NCI-H1105 (cell line): Measurements from ENCODE around the gene PMFBP1.
"Not testable (repeated sequence)": the region's sequence is repeated elsewhere in the genome, so short reads cannot be mapped to it uniquely, and the experiment has no call there.

Experiments used
- DNase-seq: peaks from one replicate; lab custom pipeline; 2025; lab: John Stamatoyannopoulos, UW

Gene PMFBP1

GRCh38 chr16:72105978-72106377 is 66.0 kb downstream of the PMFBP1 start:
- no peak for DNase-seq

DNA sequence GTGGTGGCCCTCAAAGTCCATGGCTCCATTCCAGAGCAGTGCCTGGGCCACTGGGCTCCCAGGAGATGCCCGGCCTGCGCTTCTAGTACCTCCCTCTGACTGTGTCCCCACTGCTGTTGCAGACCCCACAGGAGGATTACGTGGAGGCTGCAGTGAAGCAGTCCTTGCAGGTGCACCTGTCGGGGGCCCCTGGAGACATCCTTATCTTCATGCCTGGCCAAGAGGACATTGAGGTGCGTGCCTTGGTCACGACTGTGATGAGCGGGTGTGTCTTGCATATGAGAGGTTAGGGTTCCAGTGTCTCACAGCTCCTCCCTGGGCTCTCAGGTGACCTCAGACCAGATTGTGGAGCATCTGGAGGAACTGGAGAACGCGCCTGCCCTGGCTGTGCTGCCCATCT is 67.0 kb downstream of the PMFBP1 start:
- DNase-seq = no peak

- no peak for DNase-seq
These were observed 70.8 kb downstream of the PMFBP1 start for GRCh38 chr16:72101195-72101594.

GRCh38 chr16:72099377-72099818 is 72.6 kb downstream of the PMFBP1 start:
- DNase-seq = peak; percentile 2

- DNase-seq = no peak
These were observed 73.0 kb downstream of the PMFBP1 start for GRCh38 chr16:72098936-72099335.

DNA sequence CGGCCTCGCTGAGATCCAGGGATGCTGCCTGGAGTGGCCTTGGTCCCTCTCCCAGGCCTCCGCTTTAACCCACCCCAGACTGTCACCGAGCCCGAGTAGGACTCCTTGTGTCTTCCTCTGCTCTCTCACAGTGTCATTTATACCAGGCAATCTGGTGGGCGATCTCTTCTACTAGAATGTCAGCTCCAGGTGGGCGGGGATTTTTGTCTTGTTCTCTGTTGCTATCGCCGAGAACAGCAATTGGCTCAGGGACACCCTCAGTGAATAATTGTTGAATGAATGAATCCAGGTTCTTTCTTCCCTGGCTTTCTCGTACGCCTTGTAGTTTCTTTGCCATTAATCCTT is 77.7 kb downstream of the PMFBP1 start:
- no peak for DNase-seq

GRCh38 chr16:72093448-72094265 is 78.3 kb downstream of the PMFBP1 start, which contains the start of the genes DHX38 and TXNL4B:
Gene DHX38, plus strand, starts transcription at chr16:72093847. Its CDS starts 2,311 bp downstream, at chr16:72096158.
Gene TXNL4B, minus strand, starts transcription at chr16:72093620. Its CDS starts 2,871 bp downstream, at chr16:72090749.
- peak; percentile 87 for DNase-seq

- DNase-seq = no peak
These were observed 79.0 kb downstream of the PMFBP1 start for GRCh38 chr16:72092832-72093447.

DNA sequence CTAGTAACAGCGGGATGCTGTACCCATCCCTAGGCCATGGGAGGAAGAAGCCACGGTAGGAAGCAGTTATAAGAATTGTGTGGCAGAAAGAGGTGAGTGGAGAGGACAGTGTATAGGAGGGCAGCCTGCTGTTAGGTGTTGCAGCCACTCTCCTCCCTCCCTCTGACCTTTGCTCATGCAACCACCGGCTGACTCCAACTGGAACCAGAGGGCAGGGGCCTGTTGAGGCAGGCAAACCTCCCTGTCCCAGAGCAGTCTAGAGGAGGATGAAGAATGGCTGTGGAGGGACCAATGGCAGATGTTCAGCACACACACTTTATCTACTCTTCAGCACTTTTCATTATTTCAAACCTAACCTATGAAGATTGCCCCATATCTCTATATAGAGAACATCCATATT is 80.7 kb downstream of the PMFBP1 start:
- DNase-seq = no peak

DNA sequence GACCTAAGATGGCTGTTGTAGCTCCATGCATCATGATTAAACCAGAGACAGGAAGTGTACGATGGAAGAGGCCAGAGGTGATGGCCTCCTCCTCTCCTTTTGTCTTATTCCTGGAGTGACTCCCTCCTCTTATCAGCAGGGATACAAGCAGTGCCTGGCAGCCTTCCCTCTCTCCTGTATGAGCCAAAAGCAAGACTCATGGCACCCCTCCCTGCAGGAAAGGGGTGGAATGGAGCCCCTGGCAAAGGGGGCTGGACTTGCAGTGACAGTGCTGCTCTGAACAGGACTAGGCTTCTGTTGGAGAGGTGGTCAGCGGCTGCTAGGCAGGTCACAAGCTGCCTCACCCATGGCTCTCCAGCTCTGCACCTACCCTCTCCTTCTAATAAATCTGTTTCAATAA is 87.0 kb downstream of the PMFBP1 start:
- no peak for DNase-seq

DNA sequence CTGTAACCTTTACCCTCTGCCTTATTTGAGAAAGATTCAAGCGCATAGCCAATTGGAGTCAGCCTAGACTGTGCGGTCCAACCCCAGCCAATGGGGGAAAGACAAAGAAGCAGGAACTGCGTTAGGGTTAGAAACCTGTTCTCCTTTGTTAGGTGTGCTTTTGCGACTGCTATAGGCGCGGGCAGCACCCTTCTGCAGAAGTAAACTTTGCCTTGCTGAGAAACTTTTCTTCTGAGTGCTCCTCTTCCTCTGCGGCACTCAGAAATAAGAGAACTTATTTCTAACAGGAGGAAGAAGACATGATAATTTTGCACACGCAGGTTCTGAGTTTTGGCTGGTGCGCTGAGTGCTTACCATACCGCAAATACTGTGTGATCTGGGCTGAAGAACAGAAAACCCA is 87.5 kb downstream of the PMFBP1 start:
- no peak for DNase-seq

DNA sequence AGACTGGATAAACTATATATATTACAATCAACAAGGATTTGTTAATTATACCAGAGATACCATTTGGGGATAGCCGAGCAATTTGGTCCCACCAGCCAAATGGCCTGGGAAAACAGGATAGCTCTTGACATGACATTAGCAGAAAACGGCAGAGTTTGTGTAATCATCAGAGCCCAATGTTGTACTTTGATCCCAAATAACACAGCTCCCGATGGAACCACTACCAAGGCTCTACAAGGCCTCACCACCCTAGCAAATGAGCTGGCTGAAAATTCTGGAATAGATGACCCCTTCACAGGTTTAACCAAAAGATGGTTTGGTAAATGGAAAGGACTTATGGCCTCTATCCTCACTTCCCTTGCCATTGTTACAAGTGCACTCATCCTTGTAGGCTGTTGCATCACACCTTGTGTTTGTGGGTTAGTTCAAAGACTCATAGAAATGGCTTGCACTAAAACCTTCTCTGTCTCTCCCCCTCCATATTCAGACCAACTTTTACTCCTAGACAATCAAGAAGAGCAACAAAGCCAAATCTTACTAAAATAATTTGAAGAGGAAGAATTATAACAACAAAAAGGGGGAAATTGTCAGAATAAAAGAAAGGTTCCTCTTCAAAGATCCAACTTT is 88.1 kb downstream of the PMFBP1 start:
- no peak for DNase-seq

DNA sequence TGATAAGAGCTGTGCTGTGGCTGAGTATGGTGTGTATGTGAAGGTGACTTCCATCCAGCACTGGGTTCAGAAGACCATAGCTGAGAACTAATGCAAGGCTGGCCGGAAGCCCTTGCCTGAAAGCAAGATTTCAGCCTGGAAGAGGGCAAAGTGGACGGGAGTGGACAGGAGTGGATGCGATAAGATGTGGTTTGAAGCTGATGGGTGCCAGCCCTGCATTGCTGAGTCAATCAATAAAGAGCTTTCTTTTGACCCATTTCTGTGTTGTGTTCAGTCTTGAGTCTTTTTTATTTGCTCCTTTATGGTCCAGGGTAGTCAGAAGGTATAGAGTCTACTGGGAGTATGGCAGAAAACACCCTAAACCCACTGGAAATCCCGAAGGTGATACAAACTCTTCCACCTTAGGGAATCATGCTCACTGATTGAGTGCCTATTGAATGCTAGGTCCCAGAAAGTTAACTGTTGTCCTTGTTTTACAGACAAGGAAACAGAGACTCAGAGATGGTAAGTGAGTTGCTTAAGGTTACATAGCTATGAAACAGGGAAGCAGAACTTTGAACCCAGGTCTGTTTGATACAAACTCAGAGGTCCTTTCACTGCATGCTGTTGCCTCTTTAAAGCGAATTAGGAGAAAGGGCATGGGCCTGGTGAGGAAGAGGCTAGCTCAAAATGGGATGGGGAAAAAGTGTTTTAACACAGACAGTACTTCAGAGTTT is 94.8 kb downstream of the PMFBP1 start:
- DNase-seq = not testable (repeated sequence)

DNA sequence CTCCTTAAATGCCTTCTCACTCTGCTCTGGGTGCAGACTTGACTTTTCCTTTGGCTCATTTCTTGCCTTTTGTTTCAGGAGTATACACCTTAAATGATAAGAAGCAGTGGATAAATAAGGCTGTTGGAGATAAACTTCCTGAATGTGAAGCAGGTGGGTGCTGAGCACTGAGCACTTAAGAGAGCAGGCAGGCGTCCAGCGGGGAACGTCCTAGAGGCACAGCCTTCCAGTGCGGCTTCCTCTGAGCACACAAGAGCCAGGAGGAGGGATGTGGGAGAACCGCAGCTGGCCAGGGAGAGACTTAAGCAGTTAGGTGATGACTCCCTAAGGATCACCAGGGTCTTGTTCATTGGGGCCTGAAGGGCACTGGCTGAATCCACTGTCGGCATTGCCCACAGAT is 96.9 kb downstream of the PMFBP1 start:
- not testable (repeated sequence) for DNase-seq

DNA sequence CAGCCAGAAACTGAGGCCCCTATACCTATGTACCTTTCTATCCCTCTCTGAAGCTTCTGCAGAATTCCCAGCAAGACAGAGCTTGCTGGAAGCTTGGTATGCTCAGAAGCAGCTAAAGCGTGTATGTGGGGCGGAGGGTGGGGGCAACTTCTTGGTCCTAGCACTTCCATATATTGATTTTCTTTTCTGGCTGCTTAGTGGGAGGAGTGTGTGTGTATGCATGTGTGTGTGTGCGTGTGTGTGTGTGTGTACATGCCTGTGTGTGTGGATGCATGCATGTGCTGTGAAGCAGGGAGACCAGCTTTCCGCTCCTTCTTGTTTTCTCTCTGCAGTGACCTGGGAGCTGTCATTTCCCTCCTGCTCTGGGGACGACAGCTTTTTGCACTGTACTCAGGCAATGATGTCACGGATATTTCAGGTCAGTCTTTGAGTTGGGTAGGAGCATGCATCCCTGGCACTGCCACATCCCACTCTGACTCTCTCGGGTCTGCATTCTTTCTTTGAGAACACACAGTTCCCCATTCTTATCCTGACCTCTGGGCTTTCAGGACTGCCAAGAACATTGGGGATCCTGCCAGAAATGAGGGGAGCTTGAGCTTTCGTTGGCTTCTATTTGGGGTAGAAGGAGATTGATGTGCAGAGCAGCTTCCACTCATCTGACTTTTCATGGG is 98.3 kb downstream of the PMFBP1 start:
- no peak for DNase-seq

GRCh38 chr16:72072514-72073342 is 99.2 kb downstream of the PMFBP1 start:
- no peak for DNase-seq
